Fibroblast of skin of left biceps (primary cell): ENCODE data around the gene ULK3.

ENCODE experiments used
- DNase-seq, 2 experiments: peaks; one replicate each; pipeline ENCODE4 v3.0.0-alpha.2; 2013; ENCODE audit warnings: low read depth in 2 of 2

ULK3 gene

GRCh38 chr15:74868059-74868458 lies 25.1 kb upstream of the ULK3 start:
- no peak for DNase-seq

GRCh38 chr15:74867466-74868038 lies 24.6 kb upstream of the ULK3 start:
- no peak for DNase-seq

GRCh38 chr15:74866090-74866489 lies 23.1 kb upstream of the ULK3 start:
- DNase-seq = no peak

- DNase-seq = no peak
Measured at GRCh38 chr15:74865316-74865715, 22.4 kb upstream of the ULK3 start.

- DNase-seq = no peak
Measured at GRCh38 chr15:74864296-74864695, 21.3 kb upstream of the ULK3 start.

GRCh38 chr15:74863239-74864056 lies 20.5 kb upstream of the ULK3 start:
- DNase-seq = no peak

GRCh38 chr15:74858369-74858740 lies 15.4 kb upstream of the ULK3 start:
- DNase-seq = no peak

- no peak for DNase-seq
Measured at GRCh38 chr15:74857671-74858368, 14.9 kb upstream of the ULK3 start.

GRCh38 chr15:74857082-74857655 lies 14.2 kb upstream of the ULK3 start:
- DNase-seq = no peak

GRCh38 chr15:74856537-74856936 lies 13.6 kb upstream of the ULK3 start:
- no peak for DNase-seq

- no peak for DNase-seq
Measured at GRCh38 chr15:74855857-74856256, 12.9 kb upstream of the ULK3 start.

GRCh38 chr15:74854453-74855022 lies 11.6 kb upstream of the ULK3 start:
- DNase-seq = no peak

- no peak for DNase-seq
Measured at GRCh38 chr15:74851960-74852359, 9.0 kb upstream of the ULK3 start.

GRCh38 chr15:74850393-74850792 lies 7.4 kb upstream of the ULK3 start:
- no peak for DNase-seq

- no peak for DNase-seq
Measured at GRCh38 chr15:74847432-74847831, 4.5 kb upstream of the ULK3 start.

GRCh38 chr15:74845581-74845980 lies 2.6 kb upstream of the ULK3 start:
- no peak for DNase-seq

GRCh38 chr15:74845208-74845568 lies 2.2 kb upstream of the ULK3 start:
- no peak for DNase-seq

- DNase-seq = no peak
Measured at GRCh38 chr15:74844319-74845207, 1.6 kb upstream of the ULK3 start.

GRCh38 chr15:74843891-74844299 lies 939 bp upstream of the ULK3 start:
- DNase-seq = no peak

GRCh38 chr15:74843445-74843828 lies 481 bp upstream of the ULK3 start:
- no peak for DNase-seq

GRCh38 chr15:74841891-74842373 lies 1.0 kb downstream of the ULK3 start:
- DNase-seq = no peak
